Brain pericyte (primary cell): ENCODE results near the gene LSM7.
"Not testable (repeated sequence)": the region's sequence is repeated elsewhere in the genome, so short reads cannot be mapped to it uniquely, and the experiment has no call there.

Source experiments
- DNase-seq: peaks from one replicate; pipeline ENCODE4 v3.0.0-alpha.2; 2012; ENCODE audit warnings: low read depth, low spot score

Gene LSM7

DNA sequence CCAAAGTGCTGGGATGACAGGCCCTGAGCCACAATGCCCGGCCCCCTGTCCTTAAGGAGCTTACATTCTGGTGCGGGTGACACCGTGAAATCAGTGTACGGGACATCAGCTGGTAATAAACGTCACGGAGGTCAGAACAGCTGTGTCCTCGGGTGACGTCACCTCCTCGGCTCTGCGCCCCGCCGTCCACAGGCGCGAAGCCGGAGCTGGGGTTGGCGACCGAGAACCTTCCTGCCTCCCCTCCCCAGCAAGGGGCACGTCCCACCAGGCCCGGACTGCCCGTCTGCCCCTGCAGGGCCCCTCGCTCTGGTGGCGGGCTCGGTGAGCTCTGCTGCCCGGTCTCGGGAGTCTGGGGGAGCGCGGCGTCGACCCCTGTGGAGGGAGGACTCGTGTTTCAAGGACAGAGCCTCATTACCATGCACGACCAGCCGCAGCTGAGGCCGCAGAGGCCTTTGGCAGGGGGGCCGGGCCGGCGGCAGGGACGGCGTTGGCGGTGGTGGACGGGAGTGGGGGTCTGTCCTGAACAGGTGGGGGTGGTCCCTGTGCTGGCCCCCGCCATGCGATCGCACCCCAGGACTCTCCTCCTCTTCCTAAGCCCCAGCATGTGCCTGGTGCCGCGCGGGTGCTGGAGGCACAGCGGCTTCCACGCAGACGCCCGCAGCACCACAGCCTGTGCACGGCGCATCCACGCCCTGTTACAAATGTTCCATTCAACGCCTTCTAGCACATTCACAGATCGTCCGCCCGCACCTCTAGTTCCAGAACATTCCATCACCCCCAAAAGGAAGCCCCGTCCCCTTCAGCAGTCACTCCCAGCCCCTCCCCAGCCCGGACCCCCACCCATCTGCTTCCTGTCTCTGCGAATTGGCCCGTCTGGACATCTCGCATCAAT is 25.8 kb downstream of the LSM7 start:
- DNase-seq = no peak

DNA sequence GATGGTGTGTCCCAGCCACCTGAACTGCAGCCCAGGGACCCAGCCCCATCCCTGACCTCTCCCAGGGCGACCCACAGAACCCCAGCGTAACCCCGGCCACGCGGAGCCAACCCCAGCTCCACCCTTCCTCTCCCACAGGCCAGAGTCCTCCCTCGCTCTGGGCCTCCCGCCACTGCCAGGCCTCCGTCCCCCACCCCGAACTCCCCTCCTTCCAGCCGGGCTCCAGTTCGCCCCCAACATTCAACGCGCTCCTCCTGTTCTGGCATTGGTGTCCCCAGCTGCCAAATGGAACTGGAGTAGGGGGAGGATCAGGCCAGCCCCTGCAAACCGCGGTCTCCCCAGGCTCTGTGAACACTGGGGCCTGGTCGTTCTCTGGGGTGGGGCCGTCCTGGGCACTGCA is 27.9 kb downstream of the LSM7 start:
- no peak for DNase-seq

DNA sequence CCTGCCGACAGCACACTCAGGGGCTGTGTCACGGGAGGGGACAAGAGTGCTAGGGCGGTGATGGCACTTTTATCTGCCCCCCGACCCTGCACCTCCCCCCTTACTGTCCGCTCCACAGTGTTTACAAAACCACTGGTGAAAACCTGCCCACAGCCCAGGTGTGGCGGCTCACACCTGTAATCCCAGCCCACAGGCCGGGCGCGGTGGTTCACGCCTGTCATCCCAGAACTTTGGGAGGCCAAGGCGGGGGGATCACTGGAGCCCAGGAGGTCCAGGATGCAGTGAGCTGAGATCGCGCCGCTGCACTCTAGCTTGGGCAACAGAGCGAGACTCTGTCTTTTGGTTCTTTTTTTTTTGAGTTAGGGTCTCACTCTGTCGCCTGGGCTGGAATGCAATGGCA is 32.2 kb downstream of the LSM7 start:
- no peak for DNase-seq

DNA sequence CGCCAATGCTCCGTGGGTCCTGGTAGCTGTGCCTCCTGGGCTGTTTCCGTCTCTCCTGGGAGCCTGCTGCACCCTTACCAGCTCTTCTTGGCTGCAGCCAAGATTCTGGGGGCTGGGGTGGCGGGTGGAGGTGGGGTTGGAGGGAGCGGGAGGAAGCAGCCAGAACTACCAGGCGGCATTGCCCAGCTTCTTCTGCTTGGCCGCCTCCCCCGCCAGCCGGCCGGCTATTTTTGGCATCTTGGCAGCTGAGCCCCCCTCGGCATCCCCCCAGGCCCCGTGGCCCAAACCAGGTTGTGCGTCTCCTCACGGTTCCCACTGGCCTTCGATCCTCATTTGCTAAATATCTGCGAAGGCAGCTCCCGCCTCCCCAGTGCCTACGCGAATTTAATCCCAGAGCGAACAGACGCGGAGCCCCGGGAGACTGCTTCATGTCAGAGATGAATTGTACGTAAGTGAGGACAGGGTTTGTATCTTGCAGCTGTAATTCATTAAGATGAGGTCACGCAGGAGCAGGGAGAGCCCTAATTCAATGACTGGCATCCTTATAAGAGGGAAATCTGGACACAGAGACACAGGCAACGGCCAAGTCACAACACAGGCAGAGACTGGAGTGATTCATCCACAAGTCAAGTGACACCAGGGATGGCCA is 33.6 kb downstream of the LSM7 start:
- DNase-seq = no peak

DNA sequence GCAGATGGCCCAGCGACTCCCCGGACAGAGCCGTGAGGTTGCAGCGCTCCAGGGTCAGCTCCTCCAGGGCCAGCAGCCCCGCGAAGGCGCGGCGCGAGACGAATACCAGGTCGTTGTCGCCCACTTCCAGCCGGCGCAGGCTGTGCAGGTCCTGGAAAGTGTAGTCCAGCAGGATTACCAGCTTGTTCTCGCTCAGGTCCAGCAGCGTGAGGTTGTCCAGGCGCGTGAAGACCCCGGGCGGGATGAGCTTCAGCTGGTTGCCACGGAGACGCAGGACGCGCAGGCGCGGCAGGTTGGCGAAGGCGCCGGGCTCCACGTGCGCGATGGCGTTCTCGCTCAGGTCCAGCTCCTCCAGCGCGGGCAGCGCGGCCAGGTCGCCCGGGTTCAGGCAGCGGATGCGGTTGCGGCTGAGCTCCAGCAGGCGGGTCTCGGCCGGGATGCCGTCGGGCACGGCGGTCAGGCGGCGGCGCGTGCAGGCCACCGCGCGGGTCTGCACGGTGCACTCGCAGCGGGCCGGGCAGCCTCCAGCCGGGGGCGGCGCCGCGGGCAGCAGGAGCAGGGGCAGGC is 37.1 kb downstream of the LSM7 start:
- DNase-seq = no peak

DNA sequence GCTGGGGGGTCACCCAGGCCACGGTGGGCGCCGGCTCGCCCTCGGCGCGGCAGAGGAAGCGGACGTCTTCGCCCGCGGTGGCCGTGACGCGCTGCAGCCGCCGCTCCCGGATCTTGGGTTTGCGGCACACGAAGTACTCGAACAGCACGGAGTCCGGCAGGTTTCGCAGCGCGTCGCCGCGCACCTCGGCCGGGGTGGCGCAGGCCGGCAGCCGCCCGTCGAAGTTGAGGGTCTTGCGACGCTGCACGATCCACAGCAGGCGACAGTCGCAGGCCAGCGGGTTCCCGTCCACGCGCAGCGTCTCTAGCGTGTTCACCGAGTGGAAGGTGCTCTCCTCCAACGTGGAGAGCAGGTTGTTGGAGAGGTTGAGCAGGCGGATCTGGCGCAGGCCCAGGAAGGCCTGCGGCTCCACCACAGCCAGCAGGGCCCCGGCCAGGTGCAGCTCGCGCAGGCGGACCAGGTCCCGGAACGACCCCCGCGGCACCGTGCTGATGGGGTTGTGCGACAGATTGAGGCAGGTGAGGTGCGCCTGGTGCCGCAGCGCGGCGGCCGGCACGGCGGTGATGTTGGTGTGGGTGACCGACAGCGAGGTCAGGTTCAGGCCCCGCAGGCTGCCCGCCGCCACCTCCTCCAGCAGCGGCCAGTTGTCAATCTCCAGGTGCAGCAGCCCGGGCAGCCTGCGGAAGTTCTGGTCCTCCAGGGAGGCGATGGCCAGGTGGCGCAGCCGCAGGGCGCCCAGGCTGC is 37.8 kb downstream of the LSM7 start:
- no peak for DNase-seq

DNA sequence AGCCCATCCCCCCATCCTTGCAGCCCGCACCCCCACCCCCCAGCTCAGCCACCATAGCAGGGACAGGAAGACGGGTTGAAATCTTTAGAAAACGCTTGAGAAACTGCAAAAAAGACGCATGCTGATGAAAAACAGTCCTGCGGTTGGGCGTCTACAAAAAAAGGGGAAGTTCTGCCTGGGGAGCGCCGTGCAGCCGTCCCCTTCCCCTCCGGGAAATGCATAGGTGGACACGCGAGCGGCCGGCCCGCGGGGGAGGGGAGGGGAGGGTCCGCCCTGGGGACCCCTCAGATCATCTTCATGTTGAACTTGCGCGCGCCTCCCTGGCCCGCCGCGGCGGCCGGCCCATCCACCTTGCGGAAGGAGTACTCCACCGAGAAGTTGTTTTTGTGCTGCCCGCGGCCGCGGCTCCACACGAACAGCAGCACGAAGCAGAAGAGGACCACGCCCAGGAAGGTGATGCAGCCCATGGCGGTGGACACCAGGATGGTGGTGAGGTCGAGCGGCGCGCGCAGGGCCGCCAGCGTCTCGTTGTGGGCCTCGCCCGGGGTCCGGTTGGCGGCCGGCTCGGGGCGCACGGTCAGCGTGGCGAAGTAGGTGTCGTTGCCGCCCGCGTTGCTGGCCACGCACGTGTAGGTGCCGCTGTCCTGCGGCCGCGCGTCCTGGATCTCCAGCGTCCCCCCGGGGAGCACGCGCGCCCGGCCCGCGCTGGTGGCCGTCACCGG is 38.5 kb downstream of the LSM7 start:
- DNase-seq = no peak

DNA sequence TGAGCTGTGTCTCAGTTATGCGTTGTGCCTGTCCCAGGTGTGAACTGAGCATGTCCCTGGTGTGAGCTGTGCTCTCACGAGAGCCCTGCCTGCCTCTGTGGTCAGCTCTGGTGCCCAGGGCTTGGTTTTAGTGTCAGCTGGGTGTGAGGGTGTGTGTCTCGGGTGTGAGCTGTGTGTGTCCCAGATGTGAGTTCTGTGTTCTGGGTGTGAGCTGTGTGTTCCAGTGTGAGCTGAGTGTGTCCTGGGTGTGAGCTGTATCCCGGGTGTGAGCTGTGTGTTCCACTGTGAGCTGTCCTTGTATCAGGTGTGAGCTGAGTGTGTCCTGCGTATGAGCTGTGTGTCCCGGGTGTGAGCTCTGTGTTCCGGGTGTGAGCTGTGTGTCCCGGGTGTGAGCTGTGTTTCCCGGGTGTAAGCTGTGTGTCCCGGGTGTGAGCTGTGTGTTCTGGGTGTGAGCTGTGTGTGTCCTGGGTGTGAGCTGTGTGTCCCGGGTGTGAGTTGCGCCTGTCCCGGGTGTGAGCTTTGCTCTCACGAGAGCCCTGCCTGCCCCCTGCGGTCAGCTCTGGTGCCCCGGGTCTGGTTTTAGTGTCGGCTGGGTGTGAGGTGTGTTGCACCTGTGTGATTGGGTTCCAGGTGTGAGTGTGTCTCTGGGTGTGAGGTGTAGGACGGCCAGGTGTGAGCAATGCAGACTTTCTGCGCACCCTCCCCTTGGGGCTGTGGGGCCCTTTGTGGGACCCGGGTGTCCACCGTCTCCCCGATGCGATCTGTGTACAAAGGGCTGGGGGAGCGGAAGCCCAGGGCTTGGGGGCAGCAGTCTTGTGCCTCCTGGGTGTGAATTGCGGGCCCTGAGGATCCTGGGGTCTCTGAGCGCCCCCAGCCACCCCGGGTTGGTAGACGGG is 39.3 kb downstream of the LSM7 start:
- no peak for DNase-seq

DNA sequence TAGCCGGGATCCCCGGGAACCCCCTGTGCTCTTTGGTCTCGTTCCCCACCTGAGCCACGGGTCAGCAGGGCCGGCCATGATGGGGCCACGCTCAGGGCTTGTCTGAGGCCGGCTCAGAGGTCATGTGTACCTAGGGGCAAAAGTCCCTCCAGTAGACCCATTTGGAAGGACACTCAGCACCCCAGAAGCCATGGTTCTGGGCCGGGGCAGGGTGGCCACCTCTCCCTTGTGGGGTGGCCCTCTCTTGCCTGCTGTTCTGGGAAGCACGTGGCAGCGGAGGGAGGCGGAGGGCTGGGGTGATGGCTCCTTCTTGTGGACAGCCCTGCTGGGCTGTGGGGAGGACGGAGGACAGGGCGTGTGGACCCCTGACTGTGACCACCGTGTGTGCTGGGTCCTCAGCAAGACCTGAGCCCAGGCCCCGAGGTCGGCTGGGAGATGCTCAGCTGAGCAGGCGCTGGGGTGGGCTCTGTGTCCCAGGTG is 40.0 kb downstream of the LSM7 start:
- no peak for DNase-seq

DNA sequence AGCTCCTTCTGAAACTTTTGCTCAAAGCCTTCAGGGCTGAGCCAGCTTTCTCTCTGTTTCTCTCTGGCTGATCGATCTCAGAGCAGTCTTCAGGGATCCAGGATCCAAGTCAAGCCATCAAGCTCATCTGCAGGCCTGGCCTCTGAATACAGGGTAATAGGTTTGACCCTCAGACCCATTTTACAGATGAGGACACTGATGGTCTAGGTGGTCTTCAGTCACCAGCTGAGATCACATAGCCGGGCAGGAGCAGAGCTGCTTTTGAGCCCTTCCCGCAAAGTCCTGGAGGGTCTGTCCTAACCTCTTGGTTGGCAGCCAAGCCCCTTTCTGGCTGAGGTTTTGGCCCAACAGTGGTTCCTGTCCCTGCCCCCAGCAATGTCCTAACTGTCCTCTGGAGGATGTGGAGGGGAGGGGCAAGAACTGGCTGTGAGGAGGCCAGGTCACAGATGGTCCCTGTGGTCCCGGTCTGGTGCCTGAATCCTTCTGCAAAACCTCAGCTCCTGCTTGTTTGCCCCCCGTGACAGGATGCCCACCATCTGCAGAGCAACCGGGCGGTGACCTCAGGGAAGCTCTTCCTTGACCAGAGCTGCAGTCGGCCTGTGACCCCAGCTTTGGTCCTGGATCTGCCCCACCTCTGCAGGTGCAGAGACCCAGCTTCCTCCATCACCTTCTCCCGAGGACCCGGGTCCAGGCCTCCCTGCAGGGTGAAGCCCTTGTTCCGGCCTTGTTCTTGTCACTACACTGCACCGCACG is 40.6 kb downstream of the LSM7 start:
- no peak for DNase-seq

DNA sequence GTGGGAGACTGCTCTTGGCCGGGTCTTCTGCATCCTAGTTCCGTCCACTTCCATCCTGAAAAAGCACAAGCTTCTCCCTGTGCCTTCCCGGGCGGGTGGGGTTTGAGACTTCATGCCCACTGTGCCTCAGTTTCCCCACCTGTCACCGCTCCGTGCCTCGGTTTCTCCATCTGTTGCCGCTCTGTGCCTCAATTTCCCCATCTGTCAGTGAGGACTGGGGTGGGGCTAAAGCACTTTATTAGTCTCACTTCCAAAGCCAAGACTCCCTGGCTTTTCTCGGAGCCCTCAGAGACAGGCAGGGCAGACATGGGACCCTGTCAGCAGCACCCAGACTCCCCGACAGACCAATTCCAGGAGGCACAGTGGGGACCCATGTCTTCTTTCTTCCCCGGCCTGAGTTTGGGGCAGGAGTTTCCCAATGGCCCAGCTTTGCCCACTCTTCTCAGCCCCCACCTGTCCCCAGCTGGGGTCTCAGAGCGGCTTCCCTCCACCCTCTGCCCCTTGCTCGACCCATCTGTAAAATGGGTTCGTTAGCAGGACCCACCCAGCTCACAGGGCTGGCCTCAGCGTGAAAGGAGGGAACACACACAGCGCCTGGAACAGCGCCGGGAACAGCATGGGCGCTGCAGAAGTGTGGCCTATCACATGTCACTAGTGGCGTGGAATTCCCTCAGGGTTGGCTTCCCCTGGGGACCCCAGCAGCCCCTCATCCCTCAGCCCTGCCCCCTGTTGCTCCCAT is 41.8 kb downstream of the LSM7 start:
- DNase-seq = no peak

DNA sequence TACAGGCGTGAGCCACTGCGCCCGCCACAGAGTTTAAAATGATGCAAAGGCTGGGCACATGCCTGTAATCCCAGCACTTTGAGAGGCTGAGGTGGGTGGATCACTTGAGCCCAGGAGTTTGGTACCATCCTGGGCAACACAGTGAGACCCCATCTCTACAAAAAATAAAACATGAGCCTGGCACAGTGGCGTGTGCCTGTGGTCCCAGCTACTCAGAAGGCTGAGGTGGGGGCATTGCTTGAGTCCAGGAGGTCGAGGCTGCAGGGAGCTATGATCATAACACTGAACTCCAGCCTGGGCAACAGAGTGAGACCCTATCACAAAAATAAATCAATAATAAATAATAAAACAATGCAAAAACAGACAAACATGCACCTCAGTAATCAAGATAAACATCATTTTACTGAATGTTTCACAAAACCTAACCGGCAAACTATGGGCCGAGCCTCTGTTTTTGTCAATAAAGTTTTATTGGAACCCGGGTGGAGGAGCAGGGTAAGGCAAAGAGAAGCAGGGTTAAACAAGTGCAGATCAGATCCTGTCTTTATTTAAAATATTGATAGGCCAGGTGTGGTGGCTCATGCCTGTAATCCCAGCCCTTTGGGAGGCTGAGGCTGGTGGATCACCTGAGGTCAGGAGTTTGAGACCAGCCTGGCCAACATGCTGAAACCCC is 44.4 kb downstream of the LSM7 start:
- DNase-seq = no peak

DNA sequence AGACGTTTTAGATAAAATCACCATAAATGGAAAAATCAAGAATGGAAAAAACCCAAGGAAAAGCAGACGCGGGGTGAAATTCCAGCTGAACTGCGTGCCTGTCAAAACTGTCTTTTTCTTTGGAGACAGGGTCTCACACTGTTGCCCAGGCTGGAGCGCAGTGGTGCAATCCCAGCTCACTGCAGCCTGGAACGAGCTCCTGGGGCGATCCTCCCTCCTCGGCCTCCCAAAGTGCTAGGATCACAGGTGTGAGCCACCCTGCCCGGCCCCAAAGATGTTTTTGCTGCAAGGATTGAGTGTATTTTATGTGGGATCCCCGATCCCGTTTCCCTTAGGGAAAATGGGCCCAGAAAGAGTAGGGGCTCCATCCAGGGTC is 45.5 kb downstream of the LSM7 start:
- no peak for DNase-seq

DNA sequence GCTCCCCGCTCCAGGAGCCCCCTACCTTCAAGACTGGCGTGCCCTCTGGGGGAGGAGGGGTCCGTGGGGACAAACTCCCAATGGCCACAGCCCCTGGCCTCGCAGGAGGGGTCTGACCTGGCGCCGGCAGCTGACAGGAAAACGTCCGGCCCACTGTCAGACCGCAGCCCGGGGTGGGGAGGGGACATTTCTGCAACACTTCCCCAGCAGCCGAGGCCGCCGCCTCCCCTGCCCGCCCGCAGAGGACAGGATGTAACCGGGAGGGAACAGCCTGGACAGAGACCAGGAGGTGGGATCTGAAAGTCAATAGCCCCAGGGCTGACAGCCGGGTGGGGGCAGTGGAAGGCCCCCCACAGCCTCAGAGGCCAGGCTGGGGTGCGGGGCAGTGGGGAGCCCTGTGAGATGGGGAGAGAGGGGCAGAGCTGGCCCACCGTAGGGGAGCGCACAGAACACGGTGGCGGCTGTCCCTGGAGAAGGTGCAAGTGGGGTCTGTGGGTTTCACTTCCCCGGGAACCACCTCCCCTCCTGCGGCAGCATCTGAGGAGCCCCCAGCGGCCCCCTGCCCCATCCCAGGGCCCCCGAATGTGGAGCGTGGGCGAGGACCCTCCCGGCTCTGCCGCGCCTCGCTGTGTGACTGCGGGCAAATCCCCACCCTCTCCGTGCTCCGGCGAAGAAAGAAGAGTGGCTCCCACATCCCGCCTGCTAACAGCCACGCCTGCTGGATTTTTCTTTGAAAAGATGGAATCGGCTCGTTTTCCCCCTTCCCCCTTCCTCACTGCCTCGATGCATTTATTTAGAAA is 46.1 kb downstream of the LSM7 start, which contains the start of gene PEAK3:
TSS of gene PEAK3 (minus strand) at position 114 of the 800 bp plus-strand sequence. CDS start 1,244 bp downstream, outside the sequence.
- no peak for DNase-seq

DNA sequence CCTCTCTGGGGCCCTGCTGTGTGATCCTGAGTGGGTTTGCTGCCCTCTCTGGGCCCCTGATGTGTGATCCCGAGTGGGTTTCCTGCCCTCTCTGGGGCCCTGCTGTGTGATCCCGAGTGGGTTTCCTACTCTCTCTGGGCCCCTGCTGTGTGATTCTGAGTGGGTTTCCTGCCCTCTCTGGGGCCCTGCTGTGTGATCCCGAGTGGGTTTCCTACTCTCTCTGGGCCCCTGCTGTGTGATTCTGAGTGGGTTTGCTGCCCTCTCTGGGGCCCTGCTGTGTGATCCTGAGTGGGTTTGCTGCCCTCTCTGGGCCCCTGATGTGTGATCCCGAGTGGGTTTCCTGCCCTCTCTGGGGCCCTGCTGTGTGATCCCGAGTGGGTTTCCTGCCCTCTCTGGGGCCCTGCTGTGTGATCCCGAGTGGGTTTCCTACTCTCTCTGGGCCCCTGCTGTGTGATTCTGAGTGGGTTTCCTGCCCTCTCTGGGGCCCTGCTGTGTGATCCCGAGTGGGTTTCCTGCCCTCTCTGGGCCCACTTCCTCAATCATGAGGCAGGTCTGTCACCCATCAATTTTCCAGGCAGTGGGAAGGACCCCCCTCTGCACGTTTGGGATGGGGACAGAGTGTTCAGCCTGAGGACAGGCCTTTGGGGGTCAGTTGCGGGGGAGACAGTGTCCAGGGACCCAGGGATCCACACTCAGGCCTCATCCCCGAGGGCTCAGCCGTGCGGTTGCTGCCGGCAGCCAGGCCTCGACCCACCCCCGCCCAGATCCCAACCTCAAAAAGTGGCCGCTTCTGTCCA is 46.9 kb downstream of the LSM7 start:
- not testable (repeated sequence) for DNase-seq

DNA sequence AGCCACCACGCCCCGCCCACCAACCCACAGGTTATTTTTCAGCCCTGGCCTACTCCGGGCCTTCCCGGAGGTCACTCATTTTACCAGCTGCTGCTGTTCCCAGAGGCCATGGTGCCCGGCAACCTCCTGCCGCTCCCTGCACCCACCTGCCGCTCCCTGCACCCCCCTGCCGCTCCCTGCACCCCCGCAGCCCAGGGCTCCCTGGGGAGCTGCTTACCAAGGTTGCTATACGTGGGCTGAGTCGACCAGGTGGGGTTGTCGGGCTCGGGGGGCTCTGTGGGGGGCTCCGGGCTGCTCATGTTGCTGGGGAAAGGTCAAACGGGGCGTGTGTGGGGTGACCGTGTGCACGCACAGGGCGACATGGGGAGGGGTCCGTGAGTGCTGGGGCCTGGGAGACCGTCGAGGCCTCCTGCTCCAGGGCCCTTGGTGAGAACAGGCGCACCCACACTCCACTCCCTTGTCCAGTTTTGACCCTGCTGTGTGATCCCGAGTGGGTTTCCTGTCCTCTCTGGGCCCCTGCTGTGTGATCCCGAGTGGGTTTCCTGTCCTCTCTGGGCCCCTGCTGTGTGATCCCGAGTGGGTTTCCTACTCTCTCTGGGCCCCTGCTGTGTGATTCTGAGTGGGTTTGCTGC is 47.6 kb downstream of the LSM7 start:
- DNase-seq = no peak
